Endothelial cell of umbilical vein (primary cell): ENCODE results near the gene CLNK.

Experiments
- GATA2 ChIP-seq: IDR thresholded peaks from 2 replicates; pipeline ENCODE4 v1.7.0; 2011; ENCODE audit warnings: low read depth, mild to moderate bottlenecking, moderate library complexity, mixed read lengths, low read length; ENCODE audit not compliant: insufficient read length, insufficient read depth
- JUN ChIP-seq: IDR thresholded peaks from 2 replicates; pipeline ENCODE4 v1.6.1; 2011; ENCODE audit warnings: borderline replicate concordance, low read depth; ENCODE audit not compliant: insufficient read length, insufficient read depth
- POLR2A ChIP-seq: IDR thresholded peaks from 2 replicates; pipeline ENCODE4 v1.6.1; 2012; ENCODE audit warnings: low read depth, mild to moderate bottlenecking, control low read depth, low read length
- TF ChIP-seq, protein P1 (sequence below), 2 donors: IDR thresholded peaks; 1 replicate in 1 of 2; 2 replicates in 1 of 2; pipeline ENCODE4 v1.5.1; 2011; ENCODE audit warnings: low read length in 2 of 2, mild to moderate bottlenecking in 2 of 2, moderate library complexity in 2 of 2, control low read depth in 1 of 2, inconsistent platforms in 1 of 2, low read depth in 1 of 2; ENCODE audit not compliant: insufficient read depth in 1 of 2; ENCODE audit errors: extremely low read depth in 1 of 2

DNA sequence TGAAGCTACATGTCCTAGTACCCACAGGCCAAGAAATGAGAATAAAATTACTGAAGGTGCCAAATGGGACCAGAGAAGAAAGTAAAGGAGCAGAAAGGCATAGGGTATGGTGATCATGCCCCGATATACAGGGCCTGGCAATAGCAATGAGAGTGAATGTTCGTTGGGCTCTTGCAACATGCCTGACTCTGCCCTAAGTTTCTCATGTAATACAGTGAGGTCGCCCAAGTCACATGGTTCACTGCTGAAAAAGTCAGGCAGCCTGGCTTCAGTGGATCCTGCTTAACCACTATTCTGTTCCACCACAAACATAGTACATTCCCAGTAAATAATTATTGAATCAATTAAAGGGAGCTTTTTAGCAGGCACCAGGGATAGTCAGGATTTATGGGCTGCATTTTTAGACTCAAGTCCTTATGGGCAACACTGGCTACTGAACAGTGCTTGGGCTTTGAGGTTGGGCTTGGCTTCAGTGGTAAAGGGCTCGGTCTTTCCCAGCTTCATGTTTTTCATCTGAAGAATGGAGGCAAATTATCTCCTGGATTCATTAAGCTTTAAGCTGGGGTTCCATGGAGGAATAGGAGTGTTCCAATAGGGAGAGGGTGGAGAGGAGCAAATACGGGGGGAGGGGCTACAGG lies 160.3 kb downstream of the CLNK start:
- TF ChIP-seq JUN (no peak), POLR2A (no peak), GATA2 (no peak)
- TF ChIP-seq, protein P1, sequence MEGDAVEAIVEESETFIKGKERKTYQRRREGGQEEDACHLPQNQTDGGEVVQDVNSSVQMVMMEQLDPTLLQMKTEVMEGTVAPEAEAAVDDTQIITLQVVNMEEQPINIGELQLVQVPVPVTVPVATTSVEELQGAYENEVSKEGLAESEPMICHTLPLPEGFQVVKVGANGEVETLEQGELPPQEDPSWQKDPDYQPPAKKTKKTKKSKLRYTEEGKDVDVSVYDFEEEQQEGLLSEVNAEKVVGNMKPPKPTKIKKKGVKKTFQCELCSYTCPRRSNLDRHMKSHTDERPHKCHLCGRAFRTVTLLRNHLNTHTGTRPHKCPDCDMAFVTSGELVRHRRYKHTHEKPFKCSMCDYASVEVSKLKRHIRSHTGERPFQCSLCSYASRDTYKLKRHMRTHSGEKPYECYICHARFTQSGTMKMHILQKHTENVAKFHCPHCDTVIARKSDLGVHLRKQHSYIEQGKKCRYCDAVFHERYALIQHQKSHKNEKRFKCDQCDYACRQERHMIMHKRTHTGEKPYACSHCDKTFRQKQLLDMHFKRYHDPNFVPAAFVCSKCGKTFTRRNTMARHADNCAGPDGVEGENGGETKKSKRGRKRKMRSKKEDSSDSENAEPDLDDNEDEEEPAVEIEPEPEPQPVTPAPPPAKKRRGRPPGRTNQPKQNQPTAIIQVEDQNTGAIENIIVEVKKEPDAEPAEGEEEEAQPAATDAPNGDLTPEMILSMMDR (IDR thresholded peaks at IDR 0.05; ENCODE audit: extremely low read depth in 1 of 2, insufficient read depth in 1 of 2, low read depth in 1 of 2, low read length in 2 of 2): no peak
